IPS DF 6.9 (cell line): ENCODE measurements around the gene MGST1.

Source experiments
- DNase-seq: peaks from one replicate; pipeline ENCODE4 v3.0.0-alpha.2; 2013; ENCODE audit warnings: low read depth, low spot score
- H3K27ac ChIP-seq: one replicate; pipeline ENCODE4 v1.5.1; 2013; ENCODE audit warnings: low read length, control low read depth
- H3K27me3 ChIP-seq: 2 replicates; pipeline ENCODE4 v1.6.1; 2013; ENCODE audit warnings: mild to moderate bottlenecking, low read length; ENCODE audit not compliant: control insufficient read depth, insufficient read depth
- H3K36me3 ChIP-seq: 2 replicates; pipeline ENCODE4 v1.6.1; 2013; ENCODE audit warnings: low read length; ENCODE audit not compliant: control insufficient read depth, insufficient read depth
- H3K4me1 ChIP-seq: 2 replicates; pipeline ENCODE4 v1.6.1; 2013; ENCODE audit warnings: low read length; ENCODE audit not compliant: control insufficient read depth, insufficient read depth
- H3K4me3 ChIP-seq: 2 replicates; pipeline ENCODE4 v1.5.1; 2013; ENCODE audit warnings: mild to moderate bottlenecking, low read length
- H3K9me3 ChIP-seq: 2 replicates; pipeline ENCODE4 v1.6.1; 2013; ENCODE audit warnings: low read length, inconsistent platforms; ENCODE audit not compliant: control insufficient read depth, insufficient read depth
- WGBS: extraction: QIAGEN DNeasy Blood & Tissue Kit; methylation state at CpG from one replicate; pipeline ENCODE4 v1.1.7; 2013; ENCODE audit warnings: mixed read lengths, missing lambda C conversion rate; ENCODE audit not compliant: insufficient read length, insufficient coverage; 5-methylcytosine and 5-hydroxymethylcytosine counted together

MGST1 gene

GRCh38 chr12:16324772-16325171 lies 22.7 kb upstream of the MGST1 start:
- DNase-seq: no peak
- Histone ChIP-seq H3K4me1 (no peaks in the 10 kb centered on the region), H3K27ac (no peak overlapping the region), H3K27me3 (no peaks in the 10 kb centered on the region), H3K36me3 (no peaks in the 10 kb centered on the region), H3K9me3 (no peaks in the 10 kb centered on the region; the same call in 1 of the 2 replicates), H3K4me3 (no peak overlapping the region)
- no CpG with 5 or more reads among the region's 3 CpGs for WGBS

- no peaks in the 10 kb centered on the region for H3K4me1 ChIP-seq
- H3K27me3 ChIP-seq: no peaks in the 10 kb centered on the region
- no peaks in the 10 kb centered on the region; the same call in 1 of the 2 replicates for H3K9me3 ChIP-seq
- DNase-seq: no peak
- H3K4me3 ChIP-seq: no peak overlapping the region
- H3K27ac ChIP-seq: no peak overlapping the region
- no peaks in the 10 kb centered on the region for H3K36me3 ChIP-seq
- no CpG with 5 or more reads among the region's 3 CpGs for WGBS
Observed at GRCh38 chr12:16325426-16325825, 22.0 kb upstream of the MGST1 start.

DNA sequence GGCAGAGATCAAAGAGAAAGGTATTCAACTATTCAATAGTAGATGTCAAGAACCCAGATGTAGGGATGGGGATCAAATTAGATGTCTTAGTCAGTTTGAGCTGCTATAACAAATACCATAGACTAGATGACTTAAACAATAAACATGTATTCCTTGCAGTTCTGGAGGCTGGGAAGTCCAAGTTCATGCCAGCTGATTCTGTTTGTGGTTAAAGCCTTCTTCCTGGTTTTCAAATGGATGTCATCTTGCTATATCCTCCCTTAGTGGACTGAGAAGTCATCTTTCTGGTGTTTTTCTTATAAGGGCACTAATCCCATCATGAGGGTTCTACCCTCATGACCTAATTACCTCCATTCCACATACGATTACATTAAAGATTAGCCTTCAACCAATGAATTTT lies 19.5 kb upstream of the MGST1 start:
- Histone ChIP-seq H3K27ac (no peak overlapping the region), H3K4me1 (no peaks in the 10 kb centered on the region), H3K36me3 (no peaks in the 10 kb centered on the region), H3K27me3 (no peaks in the 10 kb centered on the region), H3K4me3 (no peak overlapping the region), H3K9me3 (no peaks in the 10 kb centered on the region; the same call in 1 of the 2 replicates)
- no CpG with 5 or more reads among the region's 1 CpG for WGBS
- DNase-seq: no peak

DNA sequence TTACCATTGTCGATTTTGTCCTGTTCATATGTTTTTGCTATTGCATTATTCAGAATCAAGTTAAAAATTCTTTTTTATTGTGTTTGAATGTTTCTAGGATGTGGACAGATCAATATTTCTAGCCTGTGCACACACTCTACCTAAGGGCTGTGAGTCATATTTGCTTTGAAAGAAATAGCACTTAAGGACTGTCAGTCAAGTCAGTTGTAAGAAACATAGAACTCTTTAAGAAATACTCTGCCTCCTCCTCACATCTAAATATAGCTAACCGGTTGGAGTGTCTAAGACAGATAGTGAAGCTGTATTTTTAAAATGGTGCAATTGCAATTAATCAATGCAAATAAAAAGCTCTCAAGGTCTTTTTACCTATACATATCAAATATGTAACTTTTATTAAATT lies 17.9 kb upstream of the MGST1 start:
- H3K27ac ChIP-seq: no peak overlapping the region
- no peaks in the 10 kb centered on the region for H3K27me3 ChIP-seq
- H3K9me3 ChIP-seq: no peaks in the 10 kb centered on the region; the same call in 1 of the 2 replicates
- WGBS: no CpG with 5 or more reads among the region's 2 CpGs
- no peak overlapping the region for H3K4me3 ChIP-seq
- no peak for DNase-seq
- no peaks in the 10 kb centered on the region for H3K4me1 ChIP-seq
- H3K36me3 ChIP-seq: no peaks in the 10 kb centered on the region

DNA sequence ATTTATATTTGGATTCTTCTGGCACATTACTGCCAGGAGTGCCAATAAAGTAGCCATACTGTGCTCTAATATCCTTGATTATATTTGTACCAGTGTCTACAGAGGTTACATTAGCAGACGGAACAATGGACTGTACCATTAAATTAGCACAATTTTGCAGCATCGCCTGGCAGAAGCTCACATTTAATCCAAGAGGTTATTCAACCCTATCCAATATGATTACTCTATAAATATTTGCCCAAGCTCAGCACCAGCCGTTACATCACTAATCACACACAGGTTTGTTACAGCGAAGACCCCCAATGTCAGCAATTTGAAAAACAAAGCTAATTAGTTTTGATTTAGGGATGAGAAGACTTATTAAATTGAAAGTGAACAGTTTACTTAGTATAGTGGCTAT lies 16.9 kb upstream of the MGST1 start:
- Histone ChIP-seq H3K27ac (no peak overlapping the region), H3K27me3 (no peaks in the 10 kb centered on the region), H3K4me1 (no peaks in the 10 kb centered on the region), H3K9me3 (no peaks in the 10 kb centered on the region; the same call in 1 of the 2 replicates), H3K4me3 (no peak overlapping the region), H3K36me3 (no peaks in the 10 kb centered on the region)
- DNase-seq: no peak
- WGBS: no CpG with 5 or more reads among the region's 4 CpGs

DNA sequence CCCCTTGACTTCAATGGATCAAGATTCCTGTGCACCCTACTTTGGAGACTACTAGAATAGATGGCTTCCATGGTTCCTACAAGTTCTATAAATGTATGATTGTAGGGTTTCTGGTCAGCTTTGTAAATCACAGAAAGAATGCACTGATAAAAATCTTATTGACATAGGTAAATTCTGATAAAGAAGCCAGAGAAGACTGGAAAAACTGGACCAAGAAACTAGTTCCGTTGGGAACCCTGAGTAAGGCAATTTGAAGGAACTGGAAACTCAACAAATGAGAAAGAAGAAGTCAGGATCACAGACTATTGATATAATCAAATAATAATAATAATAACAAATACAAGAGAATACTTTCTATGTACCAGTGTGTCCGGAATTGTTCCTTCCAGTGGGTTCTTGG lies 15.4 kb upstream of the MGST1 start:
- H3K4me3 ChIP-seq: no peak overlapping the region
- no peaks in the 10 kb centered on the region for H3K36me3 ChIP-seq
- no peak for DNase-seq
- WGBS: no CpG with 5 or more reads among the region's 2 CpGs
- H3K4me1 ChIP-seq: no peaks in the 10 kb centered on the region
- no peak overlapping the region for H3K27ac ChIP-seq
- no peaks in the 10 kb centered on the region; the same call in 1 of the 2 replicates for H3K9me3 ChIP-seq
- no peaks in the 10 kb centered on the region for H3K27me3 ChIP-seq

DNA sequence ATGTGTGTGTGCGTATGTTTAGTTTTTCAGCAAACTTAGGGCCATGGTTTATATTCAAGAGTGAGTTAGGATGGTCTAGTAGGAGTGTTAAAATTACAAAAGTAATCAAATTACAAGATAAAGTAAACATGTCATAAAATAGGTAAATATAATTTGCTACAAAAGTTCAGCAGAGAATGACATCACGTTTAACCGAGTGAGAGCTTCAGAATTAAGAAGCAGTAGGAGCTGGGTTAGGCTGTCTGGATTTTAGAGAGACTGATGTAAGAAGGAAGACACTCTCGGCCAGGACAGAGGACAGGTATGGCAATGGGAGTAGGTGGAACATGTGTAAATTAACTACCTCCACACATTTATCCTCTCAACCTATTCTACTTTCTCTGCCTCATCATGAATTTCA lies 11.6 kb upstream of the MGST1 start:
- Histone ChIP-seq H3K4me1 (no peaks in the 10 kb centered on the region), H3K36me3 (no peaks in the 10 kb centered on the region), H3K9me3 (no peaks in the 10 kb centered on the region), H3K27me3 (no peaks in the 10 kb centered on the region), H3K4me3 (no peak overlapping the region), H3K27ac (no peak overlapping the region)
- WGBS: no CpG with 5 or more reads among the region's 4 CpGs
- DNase-seq: no peak

DNA sequence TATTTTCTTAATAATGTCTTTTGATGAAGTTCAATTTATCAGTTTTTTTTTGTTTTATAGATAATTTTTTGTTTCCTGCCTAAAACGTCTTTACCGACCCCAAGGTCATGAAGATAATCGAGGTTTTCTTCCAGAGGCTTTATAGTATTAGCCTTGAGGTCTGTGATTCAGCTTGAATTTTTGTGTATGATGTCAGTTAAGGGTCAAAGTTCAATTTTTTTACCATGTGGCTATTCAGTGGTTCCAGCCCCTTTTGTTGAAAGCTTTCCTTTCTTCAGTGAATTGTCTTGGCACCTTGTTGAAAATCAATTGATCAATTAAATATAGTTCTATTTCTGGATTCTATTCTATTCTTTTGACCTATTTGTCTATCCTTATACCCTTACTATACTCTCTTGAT lies 3.2 kb upstream of the MGST1 start:
- no peak overlapping the region for H3K27ac ChIP-seq
- H3K9me3 ChIP-seq: no peaks in the 10 kb centered on the region
- DNase-seq: no peak
- WGBS: no CpG with 5 or more reads among the region's 3 CpGs
- no peaks in the 10 kb centered on the region for H3K27me3 ChIP-seq
- no peaks in the 10 kb centered on the region for H3K36me3 ChIP-seq
- H3K4me1 ChIP-seq: no peaks in the 10 kb centered on the region; the same call in 1 of the 2 replicates
- no peak overlapping the region for H3K4me3 ChIP-seq

- Histone ChIP-seq H3K9me3 (no peaks in the 10 kb centered on the region), H3K36me3 (no peaks in the 10 kb centered on the region), H3K27ac (no peak overlapping the region), H3K27me3 (no peaks in the 10 kb centered on the region), H3K4me1 (no peaks in the 10 kb centered on the region; the same call in 1 of the 2 replicates), H3K4me3 (no peak overlapping the region)
- no peak for DNase-seq
- no CpG with 5 or more reads among the region's 1 CpG for WGBS
Observed at GRCh38 chr12:16345105-16345504, 2.3 kb upstream of the MGST1 start.

DNA sequence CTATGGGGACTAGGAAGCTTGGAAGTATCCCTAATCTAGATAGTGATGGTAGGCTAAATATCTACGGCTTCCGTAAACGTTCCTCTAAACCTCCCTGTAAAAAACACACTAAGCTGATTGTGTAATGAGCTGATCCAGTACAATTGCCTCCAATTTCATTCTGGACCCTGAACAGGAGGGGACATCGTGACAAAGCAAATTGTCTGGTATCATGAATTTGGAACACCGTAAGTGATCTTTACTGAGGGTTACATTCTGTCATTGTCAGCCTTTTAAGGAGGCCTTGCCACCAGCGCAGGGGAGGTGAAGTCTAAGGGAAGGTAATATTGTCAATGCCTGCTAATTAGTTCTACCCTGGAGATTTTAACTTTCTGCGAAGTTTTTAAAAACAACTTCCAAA lies 487 bp upstream of the MGST1 start:
- no peak for DNase-seq
- WGBS: no CpG with 5 or more reads among the region's 7 CpGs
- no peak overlapping the region for H3K27ac ChIP-seq
- H3K4me1 ChIP-seq: peaks cover 3% of the 10 kb centered on the region
- H3K36me3 ChIP-seq: peaks cover 2% of the 10 kb centered on the region; the same call in 1 of the 2 replicates
- H3K4me3 ChIP-seq: no peak overlapping the region; the same call in 1 of the 2 replicates
- H3K27me3 ChIP-seq: no peaks in the 10 kb centered on the region
- no peaks in the 10 kb centered on the region for H3K9me3 ChIP-seq

DNA sequence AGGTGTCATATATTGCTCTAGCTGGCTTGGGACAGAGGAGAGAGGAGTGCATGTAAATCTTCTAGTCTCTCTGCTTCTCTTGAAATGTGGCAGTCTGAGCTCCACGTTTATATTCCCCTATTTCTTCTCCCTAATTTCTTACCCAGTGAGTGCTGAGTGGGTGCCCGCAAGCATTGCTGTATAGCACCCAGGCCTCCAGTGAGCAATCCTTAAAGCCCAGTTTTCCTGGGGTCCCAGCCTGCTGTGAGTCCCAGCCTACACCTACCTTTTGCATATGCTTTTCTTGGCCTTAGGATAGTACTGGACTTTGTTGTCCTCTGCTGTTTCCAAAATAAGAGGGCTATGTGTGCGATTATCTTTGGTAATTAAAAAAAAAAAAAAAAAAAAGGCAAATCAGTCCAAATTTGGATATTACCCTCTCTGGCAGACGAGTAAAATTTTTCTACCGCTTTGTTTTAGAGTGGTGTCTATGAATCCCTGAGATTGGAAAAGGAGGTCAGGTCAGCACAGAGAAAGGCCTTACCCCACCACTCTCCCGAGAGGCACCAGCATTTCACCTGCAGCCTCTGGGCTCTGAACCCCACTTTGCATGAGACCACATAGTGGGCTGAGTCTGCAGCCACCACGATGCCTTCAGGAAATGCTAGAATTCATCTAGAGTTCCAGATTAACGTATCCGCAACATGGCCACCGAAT lies 1.1 kb downstream of the MGST1 start:
- no peak for DNase-seq
- Histone ChIP-seq H3K4me3 (peak overlapping the region; percentile 84; the same call in 1 of the 2 replicates), H3K27ac (no peak overlapping the region), H3K36me3 (peaks cover 2% of the 10 kb centered on the region; the same call in 1 of the 2 replicates), H3K4me1 (peaks cover 3% of the 10 kb centered on the region), H3K27me3 (no peaks in the 10 kb centered on the region), H3K9me3 (no peaks in the 10 kb centered on the region)
- WGBS: no CpG with 5 or more reads among the region's 10 CpGs
